ENCODE measurements around the gene CCDC187.

DNA sequence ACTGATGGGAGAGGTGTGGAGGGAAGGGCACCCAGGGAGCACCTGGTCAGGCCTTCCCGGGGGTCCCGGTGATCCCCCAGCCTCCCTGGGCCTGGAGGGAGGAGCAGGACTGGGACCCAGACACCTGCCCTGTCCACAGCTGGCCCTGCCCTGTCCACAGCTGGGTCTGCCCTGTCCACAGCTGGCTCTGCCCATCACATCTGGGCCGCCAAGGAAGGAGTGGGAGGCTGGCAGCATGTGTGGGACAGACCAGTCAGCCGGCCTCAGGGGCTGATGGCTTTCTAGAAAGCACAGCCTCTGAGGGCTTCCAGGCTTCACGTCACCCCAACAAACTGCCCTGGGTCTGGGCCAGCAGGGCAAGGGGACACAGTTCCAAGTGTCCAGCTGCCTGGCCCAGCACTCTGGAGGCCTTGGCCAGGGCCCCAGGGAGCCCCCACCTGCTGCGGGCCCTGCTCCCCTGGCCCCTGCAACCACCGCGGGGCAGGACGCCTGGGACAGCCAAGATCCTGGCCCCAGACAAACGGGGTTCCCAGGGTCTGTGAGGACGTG is 47.4 kb upstream of the CCDC187 start:
- TF ChIP-seq, protein P1, sequence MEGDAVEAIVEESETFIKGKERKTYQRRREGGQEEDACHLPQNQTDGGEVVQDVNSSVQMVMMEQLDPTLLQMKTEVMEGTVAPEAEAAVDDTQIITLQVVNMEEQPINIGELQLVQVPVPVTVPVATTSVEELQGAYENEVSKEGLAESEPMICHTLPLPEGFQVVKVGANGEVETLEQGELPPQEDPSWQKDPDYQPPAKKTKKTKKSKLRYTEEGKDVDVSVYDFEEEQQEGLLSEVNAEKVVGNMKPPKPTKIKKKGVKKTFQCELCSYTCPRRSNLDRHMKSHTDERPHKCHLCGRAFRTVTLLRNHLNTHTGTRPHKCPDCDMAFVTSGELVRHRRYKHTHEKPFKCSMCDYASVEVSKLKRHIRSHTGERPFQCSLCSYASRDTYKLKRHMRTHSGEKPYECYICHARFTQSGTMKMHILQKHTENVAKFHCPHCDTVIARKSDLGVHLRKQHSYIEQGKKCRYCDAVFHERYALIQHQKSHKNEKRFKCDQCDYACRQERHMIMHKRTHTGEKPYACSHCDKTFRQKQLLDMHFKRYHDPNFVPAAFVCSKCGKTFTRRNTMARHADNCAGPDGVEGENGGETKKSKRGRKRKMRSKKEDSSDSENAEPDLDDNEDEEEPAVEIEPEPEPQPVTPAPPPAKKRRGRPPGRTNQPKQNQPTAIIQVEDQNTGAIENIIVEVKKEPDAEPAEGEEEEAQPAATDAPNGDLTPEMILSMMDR (IDR thresholded peaks at IDR 0.05), result no peak
- TF ChIP-seq POLR2A (IDR thresholded peaks at IDR 0.05), result no peak

All from right lobe of liver (tissue), 4 donors.